Mesothelial cell of epicardium (in vitro differentiated cells): ENCODE data around the gene CEBPZ. TPM values are rescaled to one million over a fixed set of nuclear protein-coding genes. Genes with fewer than 3 reads are reported as not detected.

Source experiments
- DNase-seq, 2 experiments: peaks; one replicate each; pipeline ENCODE4 v3.0.0; 2021; ENCODE audit warnings: low spot score in 2 of 2; ENCODE audit not compliant: unreplicated experiment in 2 of 2
- H3K27ac Mint-ChIP-seq: 2 replicates; pipeline ENCODE4 v1.8.0; 2021; ENCODE audit warnings: mixed read lengths
- H3K27me3 Mint-ChIP-seq: 2 replicates; pipeline ENCODE4 v1.8.0; 2021; ENCODE audit warnings: low read depth, mixed read lengths
- H3K36me3 Mint-ChIP-seq: 2 replicates; pipeline ENCODE4 v1.8.0; 2021; ENCODE audit warnings: mixed read lengths
- H3K4me1 Mint-ChIP-seq: 2 replicates; pipeline ENCODE4 v1.8.0; 2021; ENCODE audit warnings: mixed read lengths
- H3K4me3 Mint-ChIP-seq: 2 replicates; pipeline ENCODE4 v1.8.0; 2021; ENCODE audit warnings: mild to moderate bottlenecking, moderate library complexity, mixed read lengths
- H3K9me3 Mint-ChIP-seq: 2 replicates; pipeline ENCODE4 v1.8.0; 2021; ENCODE audit warnings: mixed read lengths
- total RNA-seq: library from RNA; stranded (reverse); gene quantifications from 3 replicates; pipeline ENCODE4 v1.2.1, GENCODE V29; 2021
- TF ChIP-seq, protein P1 (sequence below): fragments of 200-600 bp; sonication (generic); IDR thresholded peaks from one replicate; pipeline ENCODE4 v1.5.0; 2021; ENCODE audit warnings: antibody characterized with exemption; ENCODE audit not compliant: unreplicated experiment

The CEBPZ gene
- total RNA-seq, 1 donor from 2014 or later: 41.1 TPM

DNA sequence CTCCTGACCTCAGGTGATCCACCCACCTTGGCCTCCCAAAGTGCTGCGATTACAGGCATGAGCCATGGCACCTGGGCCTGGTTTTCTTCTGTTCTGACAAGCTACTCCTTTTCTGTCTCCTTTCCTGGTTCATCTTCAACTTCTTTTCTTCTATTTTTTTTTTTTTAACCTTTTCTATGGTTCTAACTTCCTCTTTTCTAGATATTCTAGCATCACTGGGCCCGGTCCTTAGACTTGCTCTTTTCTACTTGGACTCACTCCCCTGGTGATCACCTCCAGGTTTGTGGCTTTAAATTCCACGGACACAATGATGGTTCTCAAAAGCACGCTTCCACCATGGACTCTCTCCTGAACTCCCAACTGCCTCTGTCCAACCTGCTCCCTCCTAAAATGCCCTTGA, 76.6 kb downstream of the CEBPZ start:
- no peaks in the 10 kb centered on the region for H3K27me3 Mint-ChIP-seq
- TF ChIP-seq, protein P1, sequence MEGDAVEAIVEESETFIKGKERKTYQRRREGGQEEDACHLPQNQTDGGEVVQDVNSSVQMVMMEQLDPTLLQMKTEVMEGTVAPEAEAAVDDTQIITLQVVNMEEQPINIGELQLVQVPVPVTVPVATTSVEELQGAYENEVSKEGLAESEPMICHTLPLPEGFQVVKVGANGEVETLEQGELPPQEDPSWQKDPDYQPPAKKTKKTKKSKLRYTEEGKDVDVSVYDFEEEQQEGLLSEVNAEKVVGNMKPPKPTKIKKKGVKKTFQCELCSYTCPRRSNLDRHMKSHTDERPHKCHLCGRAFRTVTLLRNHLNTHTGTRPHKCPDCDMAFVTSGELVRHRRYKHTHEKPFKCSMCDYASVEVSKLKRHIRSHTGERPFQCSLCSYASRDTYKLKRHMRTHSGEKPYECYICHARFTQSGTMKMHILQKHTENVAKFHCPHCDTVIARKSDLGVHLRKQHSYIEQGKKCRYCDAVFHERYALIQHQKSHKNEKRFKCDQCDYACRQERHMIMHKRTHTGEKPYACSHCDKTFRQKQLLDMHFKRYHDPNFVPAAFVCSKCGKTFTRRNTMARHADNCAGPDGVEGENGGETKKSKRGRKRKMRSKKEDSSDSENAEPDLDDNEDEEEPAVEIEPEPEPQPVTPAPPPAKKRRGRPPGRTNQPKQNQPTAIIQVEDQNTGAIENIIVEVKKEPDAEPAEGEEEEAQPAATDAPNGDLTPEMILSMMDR: no peak
- H3K36me3 Mint-ChIP-seq: peaks cover 32% of the 10 kb centered on the region
- H3K9me3 Mint-ChIP-seq: peaks cover 13% of the 10 kb centered on the region
- H3K4me1 Mint-ChIP-seq: peaks cover 36% of the 10 kb centered on the region
- peak overlapping the region; percentile 98 for H3K27ac Mint-ChIP-seq
- H3K4me3 Mint-ChIP-seq: no peak overlapping the region
- DNase-seq: no peak

GRCh38 chr2:37153224-37153623, 78.2 kb downstream of the CEBPZ start:
- Mint-ChIP-seq H3K36me3 (peaks cover 38% of the 10 kb centered on the region), H3K9me3 (peaks cover 13% of the 10 kb centered on the region), H3K4me3 (no peak overlapping the region), H3K4me1 (peaks cover 40% of the 10 kb centered on the region), H3K27me3 (no peaks in the 10 kb centered on the region), H3K27ac (no peak overlapping the region)
- DNase-seq: no peak
- TF ChIP-seq, protein P1: no peak

Other genes with a start within 250 kb of the CEBPZ start
- 19.3 to 22.7 TPM (median 20.4 TPM) in 3 replicates for gene HEATR5B, start 147.2 kb downstream of the CEBPZ start, total RNA-seq
- gene GPATCH11, start 147.1 kb downstream of the CEBPZ start, total RNA-seq: 3.6 to 4.9 TPM (median 4.6 TPM) in 3 replicates
- gene EIF2AK2, start 74.6 kb downstream of the CEBPZ start, total RNA-seq: 65.7 to 66.8 TPM (median 66.7 TPM) in 3 replicates
- gene SULT6B1, start 42.9 kb downstream of the CEBPZ start, total RNA-seq: not detected in 3 replicates
- not detected in 3 replicates for gene CEBPZOS, start 35.1 kb downstream of the CEBPZ start, total RNA-seq
- 26.5 to 31.3 TPM (median 27.0 TPM) in 3 replicates for gene NDUFAF7, start 62 bp upstream of the CEBPZ start, total RNA-seq
- 65.5 to 67.3 TPM (median 66.9 TPM) in 3 replicates for gene PRKD3, start 93.2 kb upstream of the CEBPZ start, total RNA-seq
- 0.16 to 0.45 TPM (median 0.36 TPM) in 3 replicates for gene QPCT, start 113.0 kb upstream of the CEBPZ start, total RNA-seq